Activated CD4-positive, alpha-beta T cell treated with anti-CD3 and anti-CD28 coated beads, Interleukin-2, amount 10 ng/mL, durations not matched to agents 7 days and 5 days (primary cell): ENCODE measurements around the gene OR52E5. TPM values are rescaled to one million over a fixed set of nuclear protein-coding genes. Genes with fewer than 3 reads are reported as not detected.

ENCODE experiments used
- CTCF ChIA-PET: fragments of 350-600 bp; sonication (Branson Sonifier 250); formaldehyde crosslinking; loops from one replicate; lab custom pipeline; 2021; ENCODE audit warnings: antibody characterized with exemption; lab: Charles Lee
- POLR2A ChIA-PET: fragments of 350-600 bp; sonication (Branson Sonifier 250); formaldehyde crosslinking; loops from one replicate; lab custom pipeline; 2021; ENCODE audit warnings: antibody characterized with exemption; lab: Charles Lee
- DNase-seq: peaks from one replicate; pipeline ENCODE4 v3.0.0-alpha.2; 2020
- H3K27ac Mint-ChIP-seq: one replicate; pipeline ENCODE4 v1.8.0; 2021; ENCODE audit warnings: mild to moderate bottlenecking, moderate library complexity, mixed read lengths
- H3K27me3 Mint-ChIP-seq: one replicate; pipeline ENCODE4 v1.8.0; 2021; ENCODE audit warnings: mixed read lengths
- H3K36me3 Mint-ChIP-seq: one replicate; pipeline ENCODE4 v1.8.0; 2021; ENCODE audit warnings: low read depth, mixed read lengths
- H3K4me1 Mint-ChIP-seq: one replicate; pipeline ENCODE4 v1.8.0; 2021; ENCODE audit warnings: mixed read lengths
- H3K4me3 Mint-ChIP-seq: one replicate; pipeline ENCODE4 v1.8.0; 2021; ENCODE audit warnings: mild to moderate bottlenecking, moderate library complexity, mixed read lengths
- H3K9me3 Mint-ChIP-seq: one replicate; pipeline ENCODE4 v1.8.0; 2021; ENCODE audit warnings: mixed read lengths
- total RNA-seq, 2 experiments: library from RNA; stranded (reverse); gene quantifications; one replicate each; pipeline ENCODE4 v1.2.3, GENCODE V29; 2021

Gene OR52E5
- total RNA-seq: not detected

GRCh38 chr11:5892908-5893307 is at the start of gene OR52E5:
Gene OR52E5 (plus strand): TSS chr11:5893208. CDS start chr11:5900777, 7,569 bp downstream.
- Mint-ChIP-seq H3K4me3 (no peak within 1 kb of the TSS), H3K36me3 (no peaks in the 10 kb centered on the region), H3K27ac (no peak within 1 kb of the TSS), H3K27me3 (peaks cover 3% of the 10 kb centered on the region), H3K9me3 (no peaks in the 10 kb centered on the region), H3K4me1 (no peaks in the 10 kb centered on the region)
- ChIA-PET POLR2A (no interaction called here), CTCF (no interaction called here)
- DNase-seq: no peak

- Mint-ChIP-seq H3K27ac (no peak overlapping the region), H3K36me3 (no peaks in the 10 kb centered on the region), H3K9me3 (no peaks in the 10 kb centered on the region), H3K4me1 (no peaks in the 10 kb centered on the region), H3K4me3 (no peak overlapping the region), H3K27me3 (peaks cover 4% of the 10 kb centered on the region)
- no peak for DNase-seq
- POLR2A ChIA-PET: no interaction called here
- CTCF ChIA-PET: no interaction called here
Measured at GRCh38 chr11:5846701-5847100, 46.3 kb upstream of the OR52E5 start.

- Mint-ChIP-seq H3K27me3 (peaks cover 4% of the 10 kb centered on the region), H3K27ac (no peak overlapping the region), H3K4me3 (no peak overlapping the region), H3K9me3 (no peaks in the 10 kb centered on the region), H3K4me1 (no peaks in the 10 kb centered on the region), H3K36me3 (no peaks in the 10 kb centered on the region)
- POLR2A ChIA-PET: no interaction called here
- CTCF ChIA-PET: no interaction called here
- DNase-seq: no peak
Measured at GRCh38 chr11:5847711-5848110, 45.3 kb upstream of the OR52E5 start.

- no peak overlapping the region for H3K4me3 Mint-ChIP-seq
- CTCF ChIA-PET: no interaction called here
Measured at GRCh38 chr11:5851002-5851401, 42.0 kb upstream of the OR52E5 start.

GRCh38 chr11:5857590-5857989 is 35.4 kb upstream of the OR52E5 start, which contains the start of gene OR52E8:
Gene OR52E8 (minus strand): TSS chr11:5857690. CDS start chr11:5857690, 0 bp downstream.
- Mint-ChIP-seq H3K4me1 (no peaks in the 10 kb centered on the region), H3K27ac (no peak within 1 kb of the TSS), H3K4me3 (no peak within 1 kb of the TSS), H3K27me3 (peaks cover 10% of the 10 kb centered on the region), H3K9me3 (no peaks in the 10 kb centered on the region), H3K36me3 (no peaks in the 10 kb centered on the region)
- POLR2A ChIA-PET: no interaction called here
- no peak for DNase-seq
- CTCF ChIA-PET: no interaction called here

More at GRCh38 chr11:5851002-5851401, 42.0 kb upstream of the OR52E5 start:
- DNase-seq: no peak
- H3K27me3 Mint-ChIP-seq: peaks cover 10% of the 10 kb centered on the region
- H3K27ac Mint-ChIP-seq: no peak overlapping the region
- POLR2A ChIA-PET: no interaction called here
- H3K9me3 Mint-ChIP-seq: no peaks in the 10 kb centered on the region
- no peaks in the 10 kb centered on the region for H3K4me1 Mint-ChIP-seq
- no peaks in the 10 kb centered on the region for H3K36me3 Mint-ChIP-seq

GRCh38 chr11:5865826-5866225 is 27.2 kb upstream of the OR52E5 start:
- no peak for DNase-seq
- peaks cover 10% of the 10 kb centered on the region for H3K27me3 Mint-ChIP-seq
- POLR2A ChIA-PET: no interaction called here
- no peak overlapping the region for H3K4me3 Mint-ChIP-seq
- no peak overlapping the region for H3K27ac Mint-ChIP-seq
- no peaks in the 10 kb centered on the region for H3K9me3 Mint-ChIP-seq
- H3K36me3 Mint-ChIP-seq: no peaks in the 10 kb centered on the region
- CTCF ChIA-PET: interaction anchor here (0.7 kb wide), 1 partner anchor 1261 kb away, joined by 3 read pairs; no protein-coding TSS in a partner anchor
- no peaks in the 10 kb centered on the region for H3K4me1 Mint-ChIP-seq

- Mint-ChIP-seq H3K27ac (no peak overlapping the region), H3K27me3 (peaks cover 11% of the 10 kb centered on the region), H3K4me1 (no peaks in the 10 kb centered on the region), H3K4me3 (no peak overlapping the region), H3K9me3 (no peaks in the 10 kb centered on the region), H3K36me3 (no peaks in the 10 kb centered on the region)
- ChIA-PET CTCF (no interaction called here), POLR2A (no interaction called here)
- DNase-seq: no peak
Measured at GRCh38 chr11:5878564-5878963, 14.4 kb upstream of the OR52E5 start.

GRCh38 chr11:5880329-5880728 is 12.7 kb upstream of the OR52E5 start, which contains the start of gene OR52E4:
Gene OR52E4 (plus strand): TSS chr11:5880629. CDS start chr11:5884293, 3,664 bp downstream.
- ChIA-PET CTCF (no interaction called here), POLR2A (no interaction called here)
- DNase-seq: no peak
- Mint-ChIP-seq H3K36me3 (no peaks in the 10 kb centered on the region), H3K4me3 (no peak within 1 kb of the TSS), H3K9me3 (no peaks in the 10 kb centered on the region), H3K4me1 (no peaks in the 10 kb centered on the region), H3K27ac (no peak within 1 kb of the TSS), H3K27me3 (peaks cover 11% of the 10 kb centered on the region)

GRCh38 chr11:5881756-5882155 is 11.3 kb upstream of the OR52E5 start:
- Mint-ChIP-seq H3K4me1 (no peaks in the 10 kb centered on the region), H3K4me3 (no peak overlapping the region), H3K9me3 (no peaks in the 10 kb centered on the region)

GRCh38 chr11:5887172-5887571 is 5.8 kb upstream of the OR52E5 start:
- Mint-ChIP-seq H3K9me3 (no peaks in the 10 kb centered on the region), H3K4me1 (no peaks in the 10 kb centered on the region), H3K27ac (no peak overlapping the region), H3K27me3 (peaks cover 8% of the 10 kb centered on the region), H3K4me3 (no peak overlapping the region), H3K36me3 (no peaks in the 10 kb centered on the region)
- no peak for DNase-seq
- POLR2A ChIA-PET: no interaction called here
- CTCF ChIA-PET: no interaction called here

More at GRCh38 chr11:5881756-5882155, 11.3 kb upstream of the OR52E5 start:
- H3K27me3 Mint-ChIP-seq: peaks cover 11% of the 10 kb centered on the region
- H3K27ac Mint-ChIP-seq: no peak overlapping the region
- H3K36me3 Mint-ChIP-seq: no peaks in the 10 kb centered on the region
- no peak for DNase-seq
- ChIA-PET POLR2A (no interaction called here), CTCF (no interaction called here)

GRCh38 chr11:5887661-5888060 is 5.3 kb upstream of the OR52E5 start:
- DNase-seq: no peak
- POLR2A ChIA-PET: no interaction called here
- Mint-ChIP-seq H3K36me3 (no peaks in the 10 kb centered on the region), H3K27ac (no peak overlapping the region), H3K4me3 (no peak overlapping the region), H3K4me1 (no peaks in the 10 kb centered on the region), H3K27me3 (peaks cover 3% of the 10 kb centered on the region), H3K9me3 (no peaks in the 10 kb centered on the region)
- CTCF ChIA-PET: no interaction called here

- no peaks in the 10 kb centered on the region for H3K4me1 Mint-ChIP-seq
- H3K27me3 Mint-ChIP-seq: peaks cover 3% of the 10 kb centered on the region
- ChIA-PET POLR2A (no interaction called here), CTCF (interaction anchor here (0.7 kb wide), 1 partner anchor 1254 kb away, joined by 3 read pairs; the partner anchor contains the start of gene OR51D1)
- no peaks in the 10 kb centered on the region for H3K9me3 Mint-ChIP-seq
- H3K4me3 Mint-ChIP-seq: no peak overlapping the region
- no peak for DNase-seq
- no peak overlapping the region for H3K27ac Mint-ChIP-seq
- H3K36me3 Mint-ChIP-seq: no peaks in the 10 kb centered on the region
Measured at GRCh38 chr11:5891216-5891800, 1.7 kb upstream of the OR52E5 start.

GRCh38 chr11:5899534-5899933 is 6.5 kb downstream of the OR52E5 start:
- H3K9me3 Mint-ChIP-seq: no peaks in the 10 kb centered on the region
- POLR2A ChIA-PET: no interaction called here
- H3K27me3 Mint-ChIP-seq: no peaks in the 10 kb centered on the region
- no peak overlapping the region for H3K27ac Mint-ChIP-seq
- CTCF ChIA-PET: no interaction called here
- H3K36me3 Mint-ChIP-seq: no peaks in the 10 kb centered on the region
- H3K4me1 Mint-ChIP-seq: no peaks in the 10 kb centered on the region
- DNase-seq: no peak
- H3K4me3 Mint-ChIP-seq: no peak overlapping the region

GRCh38 chr11:5910540-5910939 is 17.5 kb downstream of the OR52E5 start:
- CTCF ChIA-PET: no interaction called here
- Mint-ChIP-seq H3K27ac (no peak overlapping the region), H3K36me3 (no peaks in the 10 kb centered on the region), H3K9me3 (no peaks in the 10 kb centered on the region), H3K4me1 (no peaks in the 10 kb centered on the region), H3K27me3 (no peaks in the 10 kb centered on the region), H3K4me3 (no peak overlapping the region)
- POLR2A ChIA-PET: no interaction called here
- no peak for DNase-seq
